Activated effector memory CD4-positive, alpha-beta T cell treated with anti-CD3 and anti-CD28 coated beads, Interleukin-2, amount 50 U/mL, for 16 hours (primary cell): ENCODE results near the gene RMI1.
A peak's percentile ranks its signal among the peaks of the same experiment; 100 is the strongest.
"Not testable (repeated sequence)": the region's sequence is repeated elsewhere in the genome, so short reads cannot be mapped to it uniquely, and the experiment has no call there.

Experiments
- DNase-seq: peaks from one replicate; pipeline ENCODE4 v3.0.0-alpha.2; 2020

Gene RMI1

DNA sequence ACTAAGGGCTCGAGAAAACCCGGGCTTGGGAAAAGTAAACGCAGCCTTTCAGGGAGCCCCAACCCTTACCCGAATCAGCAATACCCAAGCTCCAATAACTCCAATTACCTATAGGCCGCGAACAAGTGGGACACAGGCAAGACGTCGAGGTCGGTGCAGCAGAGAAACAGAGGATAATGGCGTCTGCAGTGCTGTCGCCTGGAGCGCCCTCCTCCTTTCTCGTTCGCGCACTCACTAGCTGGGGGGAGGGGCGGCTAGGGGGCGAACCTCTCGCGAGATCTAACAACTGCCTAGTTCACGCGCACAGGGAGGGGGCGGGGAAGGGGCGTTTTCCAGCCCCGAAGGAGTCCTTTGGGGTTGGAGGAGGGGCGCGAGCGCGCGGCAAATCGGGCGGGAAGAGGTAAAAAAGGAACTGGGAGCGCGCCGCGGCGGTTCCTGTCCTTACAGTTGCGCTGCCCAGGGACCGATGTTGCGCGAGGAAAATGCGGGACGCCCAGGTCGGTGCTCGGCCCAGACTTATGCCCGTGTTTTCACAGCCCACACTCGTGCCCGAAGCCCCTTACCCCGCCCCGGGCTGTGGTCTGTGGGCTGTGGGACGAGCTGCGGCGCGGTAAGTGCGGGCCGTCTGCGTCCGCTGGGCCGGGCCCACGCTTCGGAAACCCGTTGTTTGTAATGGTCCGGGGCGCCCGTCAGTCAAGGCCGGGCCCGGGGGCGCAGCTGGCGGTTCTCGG is at the start of gene RMI1:
TSS of gene RMI1 (plus strand) at position 411 of the 731 bp plus-strand sequence. CDS start 20,182 bp downstream, outside the sequence.
- peak; percentile 100 for DNase-seq

DNA sequence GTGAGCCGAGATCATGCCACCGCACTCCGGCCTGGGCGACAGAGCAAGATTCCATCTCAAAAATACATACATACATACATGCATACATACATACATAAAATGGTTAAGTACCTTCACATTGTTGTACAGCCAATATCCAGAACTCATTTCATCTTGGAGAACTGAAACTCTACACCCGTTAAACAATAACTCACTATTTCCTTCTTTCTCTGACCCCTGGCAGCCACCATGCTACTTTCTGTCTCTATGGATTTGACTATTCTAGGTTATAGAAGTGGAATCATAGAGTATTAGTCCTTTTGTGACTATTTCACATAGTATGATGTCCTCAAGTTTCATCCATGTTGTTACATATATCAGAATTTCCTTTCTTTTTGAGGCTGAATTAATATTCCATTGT is 49.7 kb upstream of the RMI1 start:
- no peak for DNase-seq

- DNase-seq = no peak
Observed at GRCh38 chr9:83932011-83932410, 48.6 kb upstream of the RMI1 start.

DNA sequence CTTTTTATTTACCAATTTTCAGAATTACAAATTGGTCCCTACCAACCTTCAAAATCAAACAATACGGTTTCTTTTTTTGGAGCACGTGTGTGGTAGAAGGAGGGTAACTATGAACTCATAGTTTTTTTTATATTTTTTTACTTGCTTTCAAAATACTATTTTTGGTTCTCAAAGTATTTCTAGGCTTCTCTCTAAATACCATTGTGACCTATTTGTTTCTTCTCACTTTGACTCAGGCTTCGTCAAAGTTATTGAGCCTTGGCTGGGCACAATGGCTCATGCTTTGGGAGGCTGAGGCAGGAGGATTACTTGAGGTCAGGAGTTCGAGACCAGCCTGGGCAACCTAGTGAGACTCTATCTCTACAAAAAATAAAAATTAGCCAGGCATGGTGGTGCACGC is 47.8 kb upstream of the RMI1 start:
- no peak for DNase-seq

DNA sequence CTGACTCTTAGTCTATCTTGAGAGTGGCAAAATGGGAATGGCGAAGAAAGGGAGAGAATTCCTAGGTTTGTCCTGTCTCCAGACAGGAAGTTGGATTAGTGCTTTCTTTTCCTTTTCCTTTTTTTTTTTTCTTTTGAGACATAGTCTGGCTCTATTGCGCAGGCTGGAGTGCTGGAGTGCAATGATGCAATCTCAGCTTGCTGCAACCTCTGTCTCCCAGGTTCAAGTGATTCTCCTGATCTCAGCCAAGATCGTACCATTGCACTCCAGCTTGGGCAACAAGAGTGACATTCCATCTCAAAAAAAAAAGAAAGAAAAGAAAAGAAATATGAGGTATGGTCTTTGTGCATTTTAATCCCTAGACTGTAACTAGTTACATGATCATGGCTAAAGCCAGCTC is 46.8 kb upstream of the RMI1 start:
- DNase-seq = no peak

GRCh38 chr9:83934569-83935275 is 45.9 kb upstream of the RMI1 start:
- no peak for DNase-seq

DNA sequence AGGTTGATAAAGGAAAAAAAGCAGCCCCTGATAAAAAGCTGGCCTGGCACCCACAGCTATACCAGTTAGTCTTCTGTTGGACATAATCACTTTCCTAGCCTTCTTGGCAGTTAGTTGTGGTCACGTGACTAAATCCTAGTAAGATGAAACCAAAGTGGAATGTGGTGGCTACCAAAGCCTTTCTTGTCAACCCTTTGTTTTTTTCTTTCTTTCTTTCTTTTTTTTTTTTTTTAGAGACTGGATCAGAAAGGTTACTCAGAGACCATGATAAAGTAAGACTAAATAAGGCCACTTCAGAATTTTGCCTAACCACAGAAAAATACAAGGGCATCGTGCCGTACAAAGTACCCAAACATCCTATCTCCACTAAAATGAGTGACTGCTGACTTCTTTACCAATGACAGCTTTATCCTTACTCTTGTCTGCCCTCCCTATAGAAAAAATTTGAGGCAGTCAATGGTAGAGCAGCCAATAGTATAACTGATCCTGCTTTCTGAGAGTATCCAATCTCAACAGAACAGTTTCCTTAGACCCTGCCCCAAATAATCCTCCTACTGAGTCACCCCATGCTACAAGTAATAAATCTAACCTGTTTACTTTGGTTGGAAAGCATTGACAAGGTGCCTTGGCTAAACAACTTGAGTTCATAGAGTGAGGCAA is 45.2 kb upstream of the RMI1 start:
- DNase-seq = no peak

GRCh38 chr9:83936523-83936922 is 44.1 kb upstream of the RMI1 start:
- DNase-seq = no peak

GRCh38 chr9:83937861-83938455 is 42.6 kb upstream of the RMI1 start:
- no peak for DNase-seq

DNA sequence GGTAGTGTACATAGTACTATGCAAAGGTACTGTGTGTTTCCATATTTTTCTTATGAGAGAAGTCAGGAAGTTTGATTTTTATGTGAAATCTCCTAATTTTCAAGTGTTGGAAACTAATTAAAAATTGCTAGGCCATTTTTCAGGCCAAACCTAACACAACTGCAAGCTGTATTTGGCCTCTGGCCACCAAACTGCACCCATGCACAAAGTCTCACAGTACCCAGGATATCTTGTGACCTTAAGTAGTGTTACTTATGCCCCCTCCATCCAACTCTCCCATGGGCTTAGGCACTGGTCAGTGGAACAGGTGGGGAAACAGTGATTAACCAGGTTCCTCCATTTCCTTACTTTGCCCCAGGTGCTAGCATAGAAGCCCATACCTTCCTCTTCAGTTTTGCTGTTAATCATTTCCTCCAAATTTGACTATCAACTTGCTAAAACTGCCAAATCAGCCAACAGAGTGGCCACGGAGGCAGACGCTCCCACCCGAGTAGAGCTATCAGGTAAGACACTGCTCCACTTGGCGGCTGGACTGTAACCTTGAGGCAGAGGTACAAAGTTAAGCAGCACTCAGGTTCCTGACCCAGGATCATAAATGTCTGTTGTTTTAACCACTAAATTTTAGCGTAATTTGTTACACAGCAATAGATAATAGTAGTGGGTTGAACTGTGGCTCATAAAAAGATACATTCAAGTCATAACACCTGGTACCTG is 39.9 kb upstream of the RMI1 start:
- no peak for DNase-seq

DNA sequence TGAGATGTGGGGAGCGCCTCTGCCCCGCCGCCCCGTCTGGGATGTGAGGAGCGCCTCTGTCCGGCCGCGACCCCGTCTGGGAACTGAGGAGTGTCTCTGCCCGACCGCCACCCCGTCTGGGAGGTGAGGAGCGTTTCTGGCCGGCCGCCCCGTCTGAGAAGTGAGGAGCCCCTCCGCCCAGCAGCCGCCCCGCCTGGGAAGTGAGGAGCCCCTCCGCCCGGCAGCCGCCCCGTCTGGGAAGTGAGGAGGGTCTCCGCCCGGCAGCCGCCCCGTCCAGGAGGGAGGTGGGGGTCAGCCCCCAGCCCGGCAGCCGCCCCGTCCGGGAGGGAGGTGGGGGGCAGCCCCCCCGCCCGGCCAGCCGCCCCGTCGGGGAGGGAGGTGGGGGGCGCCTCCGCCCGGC is 32.5 kb upstream of the RMI1 start:
- not testable (repeated sequence) for DNase-seq

DNA sequence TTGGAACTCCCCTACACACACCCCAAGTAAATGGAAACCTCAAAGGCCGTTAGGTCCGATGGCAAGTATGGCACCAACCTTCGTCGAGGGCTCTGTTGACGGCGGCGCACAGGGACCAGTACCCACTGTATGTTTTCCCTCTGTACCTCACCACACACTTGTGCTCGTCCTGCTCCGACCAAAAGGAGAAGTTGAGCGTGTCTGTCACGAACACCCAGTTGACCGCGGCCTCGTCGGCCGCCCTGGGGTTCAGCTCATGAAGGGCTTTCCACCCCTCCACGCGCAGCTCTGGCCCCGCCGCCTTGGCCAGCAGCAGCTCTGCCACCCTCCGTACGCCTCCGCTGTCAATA is 24.5 kb upstream of the RMI1 start:
- peak; percentile 75 for DNase-seq

- DNase-seq = peak; percentile 87
Observed at GRCh38 chr9:83956436-83957247, 24.0 kb upstream of the RMI1 start.

DNA sequence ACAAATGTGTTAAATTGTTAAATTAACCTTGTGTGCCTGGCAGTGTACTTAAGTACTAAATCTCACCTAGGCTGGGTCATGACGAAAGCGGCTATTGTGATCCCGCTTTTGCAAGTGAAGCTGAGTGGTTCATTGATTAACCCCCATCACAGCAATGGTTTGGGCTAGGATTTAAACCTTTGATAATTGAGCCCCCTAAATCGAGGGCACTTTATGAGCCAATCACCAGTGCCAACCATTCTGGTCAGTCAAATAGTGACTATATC is 23.4 kb upstream of the RMI1 start:
- no peak for DNase-seq

- no peak for DNase-seq
Observed at GRCh38 chr9:83959061-83959460, 21.5 kb upstream of the RMI1 start.

DNA sequence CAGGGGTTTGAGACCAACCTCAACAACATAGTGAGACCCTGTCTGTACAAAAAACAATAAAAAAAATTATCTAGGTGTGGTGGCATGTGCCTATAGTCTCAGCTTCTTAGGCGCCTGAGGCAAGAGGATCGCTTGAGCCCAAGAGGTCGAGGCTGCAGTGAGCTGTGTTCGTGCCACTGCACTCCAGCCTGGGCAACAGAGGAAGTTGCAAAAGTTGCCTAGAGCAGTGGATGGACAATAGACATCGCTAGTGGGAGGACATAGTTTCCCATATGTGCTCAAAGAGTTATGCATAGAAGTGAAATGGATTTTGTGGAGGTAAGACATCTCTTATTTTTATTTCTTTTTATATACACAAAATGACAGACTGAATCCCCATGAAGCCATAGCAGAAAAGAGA is 19.6 kb upstream of the RMI1 start:
- no peak for DNase-seq

DNA sequence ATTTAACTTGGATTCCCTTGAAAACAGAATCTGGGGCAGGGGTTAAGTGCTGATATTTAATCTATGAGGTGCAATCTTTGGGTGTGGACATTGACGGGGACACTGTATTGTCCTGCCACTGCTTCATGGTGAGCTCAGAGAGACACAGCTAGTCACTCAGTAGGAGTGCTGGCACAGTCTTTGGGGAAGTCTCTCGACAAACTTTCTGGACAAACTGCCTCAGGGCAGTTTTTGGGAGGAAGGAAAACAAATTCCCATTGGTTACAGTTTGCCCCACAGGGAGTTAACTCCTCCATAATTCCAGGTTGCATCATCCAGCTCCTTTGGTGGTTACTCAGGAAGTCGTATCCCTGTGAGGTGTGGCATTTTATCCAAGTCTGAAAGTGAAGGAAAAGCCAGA is 18.4 kb upstream of the RMI1 start:
- no peak for DNase-seq

DNA sequence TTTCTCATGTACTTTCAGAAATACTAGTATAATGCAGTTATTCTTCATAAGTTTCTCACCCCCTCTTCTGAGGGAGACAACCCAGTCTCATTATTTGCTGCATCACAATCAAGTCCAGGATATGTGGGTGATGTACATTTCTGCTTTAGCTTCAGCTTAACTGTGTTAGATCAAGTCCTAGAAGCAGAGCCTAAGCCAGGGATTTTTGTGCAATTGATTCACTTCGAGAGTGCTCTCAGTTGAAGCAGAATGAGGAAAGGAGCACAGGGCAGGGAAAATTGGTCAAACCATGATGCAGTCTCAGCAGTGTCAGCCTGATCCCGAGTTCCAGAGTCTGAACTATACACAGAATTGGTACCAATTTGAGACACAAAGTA is 15.6 kb upstream of the RMI1 start:
- no peak for DNase-seq

- DNase-seq = no peak
Observed at GRCh38 chr9:83965350-83966208, 15.0 kb upstream of the RMI1 start.

GRCh38 chr9:83966209-83966582 is 14.4 kb upstream of the RMI1 start:
- no peak for DNase-seq

DNA sequence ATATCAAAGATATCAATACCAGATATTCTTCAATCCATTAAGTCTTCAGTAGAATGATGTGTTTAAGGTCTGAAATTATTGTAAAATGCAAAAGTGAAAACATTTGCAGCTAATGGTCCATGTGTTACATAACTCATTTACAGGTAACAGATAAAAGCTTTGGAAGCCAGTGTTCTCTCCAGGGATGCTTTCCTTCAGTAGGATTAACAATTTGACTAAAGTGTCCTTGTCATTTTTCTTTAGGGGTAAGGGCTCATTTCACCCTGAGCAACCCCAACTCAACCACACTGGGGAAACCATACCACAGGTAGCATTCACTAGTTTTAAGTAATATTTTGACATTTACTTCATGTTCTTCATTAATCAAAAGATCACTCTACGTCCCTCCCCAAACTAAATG is 13.5 kb upstream of the RMI1 start:
- no peak for DNase-seq

- no peak for DNase-seq
Observed at GRCh38 chr9:83969602-83970001, 11.0 kb upstream of the RMI1 start.
